OCI-LY7 (cell line): ENCODE data around the gene SETDB1.

ENCODE experiments used
- EZH2phosphoT487 ChIP-seq: fragments of 200-600 bp; sonication (generic); IDR thresholded peaks from 2 replicates; pipeline ENCODE4 v1.6.1; 2018; ENCODE audit warnings: low read depth, borderline replicate concordance, mild to moderate bottlenecking, mixed run types, antibody characterized with exemption, low read length, moderate library complexity, mixed read lengths
- TF ChIP-seq, protein P1 (sequence below): fragments of 200-600 bp; sonication (generic); conservative IDR thresholded peaks from 2 replicates; pipeline ENCODE4 v1.5.1; 2014; ENCODE audit warnings: mild to moderate bottlenecking, antibody characterized with exemption, low read length, moderate library complexity, mixed read lengths

DNA sequence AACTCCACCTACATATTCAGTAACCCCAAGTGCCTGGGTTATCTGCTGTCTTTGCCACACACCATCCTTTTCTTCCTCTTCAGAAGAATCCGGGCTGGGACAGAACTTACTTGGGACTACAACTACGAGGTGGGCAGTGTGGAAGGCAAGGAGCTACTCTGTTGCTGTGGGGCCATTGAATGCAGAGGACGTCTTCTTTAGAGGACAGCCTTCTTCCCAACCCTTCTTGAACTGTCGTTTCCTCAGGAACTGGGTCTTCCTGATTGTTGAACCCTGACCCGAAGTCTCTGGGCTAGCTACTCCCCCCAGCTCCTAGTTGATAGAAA lies 38.0 kb downstream of the SETDB1 start:
- TF ChIP-seq, protein P1, sequence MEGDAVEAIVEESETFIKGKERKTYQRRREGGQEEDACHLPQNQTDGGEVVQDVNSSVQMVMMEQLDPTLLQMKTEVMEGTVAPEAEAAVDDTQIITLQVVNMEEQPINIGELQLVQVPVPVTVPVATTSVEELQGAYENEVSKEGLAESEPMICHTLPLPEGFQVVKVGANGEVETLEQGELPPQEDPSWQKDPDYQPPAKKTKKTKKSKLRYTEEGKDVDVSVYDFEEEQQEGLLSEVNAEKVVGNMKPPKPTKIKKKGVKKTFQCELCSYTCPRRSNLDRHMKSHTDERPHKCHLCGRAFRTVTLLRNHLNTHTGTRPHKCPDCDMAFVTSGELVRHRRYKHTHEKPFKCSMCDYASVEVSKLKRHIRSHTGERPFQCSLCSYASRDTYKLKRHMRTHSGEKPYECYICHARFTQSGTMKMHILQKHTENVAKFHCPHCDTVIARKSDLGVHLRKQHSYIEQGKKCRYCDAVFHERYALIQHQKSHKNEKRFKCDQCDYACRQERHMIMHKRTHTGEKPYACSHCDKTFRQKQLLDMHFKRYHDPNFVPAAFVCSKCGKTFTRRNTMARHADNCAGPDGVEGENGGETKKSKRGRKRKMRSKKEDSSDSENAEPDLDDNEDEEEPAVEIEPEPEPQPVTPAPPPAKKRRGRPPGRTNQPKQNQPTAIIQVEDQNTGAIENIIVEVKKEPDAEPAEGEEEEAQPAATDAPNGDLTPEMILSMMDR, result no peak
- no peak for TF ChIP-seq EZH2phosphoT487
